Nephron (organoid): ENCODE measurements around the gene NMU.

ENCODE experiments used
- H3K27ac Mint-ChIP-seq, 3 experiments: 2 replicates each; pipeline ENCODE4 v1.8.0; 2020; ENCODE audit warnings: mixed read lengths in 3 of 3, mild to moderate bottlenecking in 2 of 3, moderate library complexity in 1 of 3
- H3K27me3 Mint-ChIP-seq: 2 replicates; pipeline ENCODE4 v1.8.0; 2021; ENCODE audit warnings: low read depth, mild to moderate bottlenecking, moderate library complexity, mixed read lengths
- H3K36me3 Mint-ChIP-seq: 2 replicates; pipeline ENCODE4 v1.8.0; 2020; ENCODE audit warnings: low read depth, mixed read lengths
- H3K4me1 Mint-ChIP-seq: 2 replicates; pipeline ENCODE4 v1.8.0; 2020; ENCODE audit warnings: mixed read lengths
- H3K4me3 Mint-ChIP-seq, 3 experiments: 2 replicates each; pipeline ENCODE4 v1.8.0; 2020; ENCODE audit warnings: mild to moderate bottlenecking in 3 of 3, mixed read lengths in 3 of 3, moderate library complexity in 2 of 3
- H3K9me3 Mint-ChIP-seq: 2 replicates; pipeline ENCODE4 v1.8.0; 2020; ENCODE audit warnings: mixed read lengths
- CTCF ChIP-seq, 3 experiments: fragments of 200-600 bp; sonication (generic); IDR thresholded peaks; one replicate each; pipeline ENCODE4 v1.5.0; 2021; ENCODE audit warnings: antibody characterized with exemption in 3 of 3; ENCODE audit not compliant: unreplicated experiment in 3 of 3

Gene NMU

DNA sequence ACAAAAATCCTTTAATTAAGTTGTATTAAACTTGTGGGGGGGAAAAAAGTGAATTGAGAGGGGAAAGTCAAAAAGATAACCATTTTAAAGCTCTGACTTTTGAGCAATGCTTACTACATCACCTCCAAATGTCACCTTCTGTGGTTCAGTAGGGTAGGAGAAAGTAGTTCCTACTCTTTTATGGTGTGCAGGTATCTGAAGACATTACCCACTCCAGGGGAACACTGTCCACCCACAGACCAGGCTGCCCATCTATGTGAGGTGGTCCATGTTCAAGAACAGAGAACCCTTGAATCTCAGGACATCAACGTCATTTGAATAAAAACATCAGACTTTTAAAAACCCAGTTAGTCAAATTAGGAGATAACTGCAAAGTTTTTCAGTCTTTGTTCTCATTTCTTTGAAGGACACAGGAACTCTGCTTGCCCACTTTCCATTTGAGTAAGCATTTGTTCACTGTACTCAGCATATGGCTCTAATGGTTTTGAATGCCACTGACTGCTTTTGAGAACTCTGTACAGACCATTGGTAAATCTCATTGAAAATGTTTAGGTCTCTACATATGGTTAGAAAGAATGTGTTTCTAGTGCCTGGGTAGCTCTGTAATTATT, 18.4 kb downstream of the NMU start:
- H3K36me3 Mint-ChIP-seq: no peaks in the 10 kb centered on the region
- TF ChIP-seq CTCF (IDR thresholded peaks at IDR 0.05; ENCODE audit: unreplicated experiment in 3 of 3): no peak
- H3K27me3 Mint-ChIP-seq: no peaks in the 10 kb centered on the region
- no peaks in the 10 kb centered on the region for H3K4me1 Mint-ChIP-seq
- no peak overlapping the region for H3K27ac Mint-ChIP-seq
- H3K4me3 Mint-ChIP-seq: no peak overlapping the region
- H3K9me3 Mint-ChIP-seq: no peaks in the 10 kb centered on the region

GRCh38 chr4:55615008-55615407, 21.1 kb downstream of the NMU start:
- no peaks in the 10 kb centered on the region for H3K4me1 Mint-ChIP-seq
- no peak overlapping the region for H3K4me3 Mint-ChIP-seq
- no peaks in the 10 kb centered on the region for H3K36me3 Mint-ChIP-seq
- TF ChIP-seq CTCF (IDR thresholded peaks at IDR 0.05; ENCODE audit: unreplicated experiment in 3 of 3): no peak
- no peak overlapping the region for H3K27ac Mint-ChIP-seq
- no peaks in the 10 kb centered on the region for H3K9me3 Mint-ChIP-seq
- H3K27me3 Mint-ChIP-seq: no peaks in the 10 kb centered on the region

DNA sequence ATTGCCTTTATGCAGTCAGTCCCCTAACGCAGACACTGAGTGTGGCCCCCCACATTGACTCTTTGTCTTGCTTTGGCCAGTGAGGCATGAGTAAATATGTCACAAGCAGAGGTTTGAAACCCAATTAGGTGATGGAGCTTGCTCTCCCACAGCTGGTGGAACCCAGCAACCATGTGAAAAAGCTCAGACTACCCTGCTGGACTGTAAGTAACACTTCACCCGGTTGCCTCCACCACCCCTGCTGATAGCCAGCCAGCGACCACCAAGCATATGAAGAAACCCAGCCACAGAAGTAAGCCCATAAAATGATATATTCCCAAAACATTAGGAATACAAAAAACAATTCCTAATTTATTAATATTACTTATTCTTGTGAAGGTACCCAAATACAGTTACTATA, 22.5 kb downstream of the NMU start:
- Mint-ChIP-seq H3K27ac (no peak overlapping the region), H3K9me3 (no peaks in the 10 kb centered on the region), H3K4me1 (peaks cover 6% of the 10 kb centered on the region), H3K27me3 (no peaks in the 10 kb centered on the region), H3K4me3 (no peak overlapping the region), H3K36me3 (no peaks in the 10 kb centered on the region)
- no peak for TF ChIP-seq CTCF (IDR thresholded peaks at IDR 0.05; ENCODE audit: unreplicated experiment in 3 of 3)

- no peak for TF ChIP-seq CTCF (IDR thresholded peaks at IDR 0.05; ENCODE audit: unreplicated experiment in 3 of 3)
- H3K27me3 Mint-ChIP-seq: no peaks in the 10 kb centered on the region
- H3K9me3 Mint-ChIP-seq: no peaks in the 10 kb centered on the region
- peaks cover 6% of the 10 kb centered on the region for H3K4me1 Mint-ChIP-seq
- no peaks in the 10 kb centered on the region for H3K36me3 Mint-ChIP-seq
- peak overlapping the region in 2 of 3 experiments; percentile 48 to 84 for H3K27ac Mint-ChIP-seq
- H3K4me3 Mint-ChIP-seq: no peak overlapping the region
These were observed 23.8 kb downstream of the NMU start for GRCh38 chr4:55612341-55612740.

DNA sequence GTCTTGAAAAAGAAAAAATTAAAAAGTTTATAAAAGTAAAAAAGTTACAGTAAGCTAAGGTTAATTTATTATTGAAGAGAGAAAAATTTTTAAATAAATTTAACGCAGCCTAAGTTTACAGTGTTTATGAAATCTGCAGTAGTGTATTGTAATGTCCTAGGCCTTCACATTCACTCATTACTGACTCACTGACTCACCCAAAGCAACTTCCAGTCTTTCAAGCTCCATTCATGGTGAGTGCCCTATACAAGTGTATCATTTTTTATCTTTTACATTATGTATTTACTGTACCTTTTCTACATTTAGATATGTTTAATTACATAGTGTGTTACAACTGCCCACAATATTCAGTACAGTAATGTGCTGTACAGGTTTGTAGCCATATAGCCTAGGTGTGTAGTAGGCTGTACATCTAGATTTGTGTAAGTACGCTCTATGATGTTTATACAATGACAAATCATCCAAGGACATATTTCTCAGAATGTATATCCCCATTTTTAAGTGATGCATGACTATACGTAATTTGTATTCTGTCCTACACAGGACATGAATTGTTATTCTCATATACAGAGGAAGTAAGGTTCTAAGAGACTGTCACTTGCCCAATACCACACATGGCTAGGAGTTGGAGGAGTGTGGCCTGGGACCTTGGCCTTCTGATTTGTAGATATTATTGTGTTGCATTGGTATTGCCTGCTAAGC, 24.6 kb downstream of the NMU start:
- no peak overlapping the region for H3K4me3 Mint-ChIP-seq
- no peaks in the 10 kb centered on the region for H3K9me3 Mint-ChIP-seq
- H3K36me3 Mint-ChIP-seq: no peaks in the 10 kb centered on the region
- no peaks in the 10 kb centered on the region for H3K27me3 Mint-ChIP-seq
- TF ChIP-seq CTCF (IDR thresholded peaks at IDR 0.05; ENCODE audit: unreplicated experiment in 3 of 3): no peak
- H3K27ac Mint-ChIP-seq: peak overlapping the region in 1 of 3 experiments; percentile 84
- H3K4me1 Mint-ChIP-seq: peaks cover 6% of the 10 kb centered on the region

DNA sequence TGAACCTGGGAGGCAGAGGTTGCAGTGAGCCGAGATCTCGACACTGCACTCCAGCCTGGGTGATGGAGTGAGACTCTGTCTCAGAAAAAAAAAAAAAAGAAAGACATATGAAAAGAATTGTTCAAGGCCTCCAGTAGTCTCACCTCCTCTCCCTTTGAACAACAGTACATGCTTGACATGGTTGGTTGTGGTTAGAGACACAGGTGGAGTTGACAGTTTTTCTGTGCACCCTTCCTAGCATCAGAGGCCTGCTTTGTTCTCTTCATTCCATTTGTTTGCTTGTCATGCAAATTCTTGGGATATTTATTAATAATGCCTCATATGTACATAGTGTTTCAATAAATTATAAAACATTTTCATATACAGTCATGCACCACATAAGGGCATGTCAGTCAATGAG, 25.7 kb downstream of the NMU start:
- H3K4me3 Mint-ChIP-seq: no peak overlapping the region
- no peaks in the 10 kb centered on the region for H3K36me3 Mint-ChIP-seq
- TF ChIP-seq CTCF (IDR thresholded peaks at IDR 0.05; ENCODE audit: unreplicated experiment in 3 of 3): no peak
- H3K27ac Mint-ChIP-seq: no peak overlapping the region
- no peaks in the 10 kb centered on the region for H3K9me3 Mint-ChIP-seq
- H3K27me3 Mint-ChIP-seq: no peaks in the 10 kb centered on the region
- H3K4me1 Mint-ChIP-seq: peaks cover 7% of the 10 kb centered on the region
